HepG2 (cell line): ENCODE measurements around the gene NBR1. TPM values are rescaled to one million over a fixed set of nuclear protein-coding genes. Genes with fewer than 3 reads are reported as not detected.

Experiments
- ARHGAP35 ChIP-seq: sonication (generic); formaldehyde crosslinking; IDR thresholded peaks from 2 replicates; pipeline ENCODE4 v1.9.0; 2022; ENCODE audit warnings: mild to moderate bottlenecking, inconsistent platforms, moderate library complexity, missing genetic modification reagents, borderline replicate concordance
- ARNT2 ChIP-seq: sonication (generic); formaldehyde crosslinking; IDR thresholded peaks from 2 replicates; pipeline ENCODE4 v1.8.0; 2022; ENCODE audit warnings: mild to moderate bottlenecking, low read depth, missing genetic modification reagents, moderate library complexity
- ATRX ChIP-seq: sonication (generic); formaldehyde crosslinking; IDR thresholded peaks from 2 replicates; pipeline ENCODE4 v1.4.0; 2020; ENCODE audit warnings: missing genetic modification reagents, borderline replicate concordance
- BCL6 ChIP-seq: IDR thresholded peaks from 2 replicates; pipeline ENCODE4 v1.6.1; 2016; ENCODE audit warnings: missing genetic modification reagents, missing compliant biosample characterization
- HOXD1 ChIP-seq: sonication (generic); formaldehyde crosslinking; IDR thresholded peaks from 2 replicates; pipeline ENCODE4 v1.5.0; 2020; ENCODE audit warnings: missing genetic modification reagents
- IRF2 ChIP-seq: IDR thresholded peaks from 2 replicates; pipeline ENCODE4 v1.6.1; 2018; ENCODE audit warnings: missing genetic modification reagents, missing compliant biosample characterization
- MEIS2 ChIP-seq: sonication (generic); formaldehyde crosslinking; IDR thresholded peaks from 2 replicates; pipeline ENCODE4 v1.9.0; 2021; ENCODE audit warnings: mild to moderate bottlenecking, missing genetic modification reagents
- RAD21 ChIP-seq: fragments of 450-650 bp; formaldehyde crosslinking; IDR thresholded peaks from 2 replicates; pipeline ENCODE4 v1.5.0; 2020; ENCODE audit warnings: mild to moderate bottlenecking
- RXRB ChIP-seq: IDR thresholded peaks from 2 replicates; pipeline ENCODE4 v1.6.1; 2016; ENCODE audit warnings: borderline replicate concordance, missing genetic modification reagents, missing compliant biosample characterization
- SRY ChIP-seq: sonication (generic); formaldehyde crosslinking; IDR thresholded peaks from 2 replicates; pipeline ENCODE4 v1.8.0; 2022; ENCODE audit warnings: mild to moderate bottlenecking, missing genetic modification reagents
- YEATS2 ChIP-seq: sonication (generic); formaldehyde crosslinking; IDR thresholded peaks from 2 replicates; pipeline ENCODE4 v1.4.0; 2020; ENCODE audit warnings: missing genetic modification reagents, borderline replicate concordance
- ZMYM2 ChIP-seq: sonication (generic); formaldehyde crosslinking; IDR thresholded peaks from 2 replicates; pipeline ENCODE4 v1.8.0; 2022; ENCODE audit warnings: mild to moderate bottlenecking, missing genetic modification reagents
- ZNF205 ChIP-seq: IDR thresholded peaks from 2 replicates; pipeline ENCODE4 v1.6.1; 2018; ENCODE audit warnings: missing biosample characterization, missing genetic modification reagents
- ZNF570 ChIP-seq: sonication (generic); formaldehyde crosslinking; IDR thresholded peaks from 2 replicates; pipeline ENCODE4 v1.4.0; 2020; ENCODE audit warnings: mild to moderate bottlenecking, missing genetic modification reagents, borderline replicate concordance
- ZNF761 ChIP-seq: sonication (generic); formaldehyde crosslinking; conservative IDR thresholded peaks from 2 replicates; pipeline ENCODE4 v1.4.0; 2020; ENCODE audit warnings: mild to moderate bottlenecking, missing genetic modification reagents
- ZNF772 ChIP-seq: sonication (generic); formaldehyde crosslinking; IDR thresholded peaks from 2 replicates; pipeline ENCODE4 v1.5.0; 2020; ENCODE audit warnings: mild to moderate bottlenecking, missing genetic modification reagents
- polyA plus RNA-seq, 8 experiments: library from polyadenylated mRNA; depleted of rRNA in 3 of 8; stranded (reverse) in 7 of 8; unstranded in 1 of 8; fragments of >200 nt; fragmentation: Illumina TruSeq in 4 of 8; extraction: Trizol in 4 of 8; gene quantifications; 2 replicates each; pipeline versions ENCODE4 v1.2.1 to v1.2.3, GENCODE V29; 2011 to 2016; ENCODE audit warnings: low read depth in 4 of 8, missing spikeins in 1 of 8, mixed read lengths in 1 of 8; ENCODE audit not compliant: insufficient read depth in 1 of 8
- total RNA-seq, 5 experiments: library from RNA; depleted of rRNA; stranded (reverse); fragments of >200 nt; fragmentation: Illumina TruSeq; extraction: Trizol; gene quantifications; 2 replicates each; pipeline ENCODE4 v1.2.3, GENCODE V29; 2016; ENCODE audit warnings: low read depth in 1 of 5
- TF ChIP-seq, protein P1 (sequence below): sonication (generic); formaldehyde crosslinking; IDR thresholded peaks from 2 replicates; pipeline ENCODE4 v1.5.1; 2020; ENCODE audit warnings: missing genetic modification reagents, mild to moderate bottlenecking, borderline replicate concordance
- TF ChIP-seq, protein P2 (sequence below): sonication (generic); formaldehyde crosslinking; IDR thresholded peaks from 2 replicates; pipeline ENCODE4 v1.4.0; 2020; ENCODE audit warnings: missing genetic modification reagents
- TF ChIP-seq, protein P3 (sequence below): sonication (generic); formaldehyde crosslinking; conservative IDR thresholded peaks from 2 replicates; pipeline ENCODE4 v1.4.0; 2020; ENCODE audit warnings: missing genetic modification reagents
- TF ChIP-seq, protein P4 (sequence below): sonication (generic); formaldehyde crosslinking; IDR thresholded peaks from 2 replicates; pipeline ENCODE4 v1.4.0; 2020; ENCODE audit warnings: missing genetic modification reagents, low read depth, mild to moderate bottlenecking, borderline replicate concordance

NBR1 gene
- total and polyA plus RNA-seq, 2 of the 13 experiments (the other 11 are each of a cell fraction or from before 2014, with no cell fraction given) = 51.7 to 121 TPM

DNA sequence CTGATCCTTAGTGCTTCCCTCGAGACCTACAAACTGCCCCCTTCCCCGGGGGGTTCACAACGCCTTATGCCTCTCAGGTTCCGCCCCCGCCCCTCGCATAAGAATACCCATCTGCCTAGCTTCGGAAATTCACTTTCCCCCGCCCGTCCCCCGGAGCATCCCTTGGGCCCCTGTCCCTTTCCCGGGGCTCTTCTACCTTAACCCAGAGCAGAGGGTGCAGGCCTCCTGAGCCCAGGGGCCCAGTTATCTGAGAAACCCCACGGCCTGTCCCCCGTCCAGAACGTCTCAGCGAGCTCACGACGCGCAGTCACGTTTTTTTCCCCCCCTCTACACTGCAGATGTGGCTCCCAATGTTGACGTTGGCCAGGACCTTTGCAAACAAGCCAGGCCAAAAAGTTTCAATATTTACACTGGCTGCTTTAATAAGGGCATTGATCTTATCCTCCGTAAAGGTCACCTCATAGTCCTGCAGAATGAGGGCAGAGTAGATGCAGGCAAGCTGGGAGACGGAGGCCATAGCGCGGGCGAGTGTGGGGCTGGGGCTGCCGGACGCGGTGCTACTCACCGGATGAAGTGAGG, 1.4 kb upstream of the NBR1 start (continued):
- TF ChIP-seq, protein P1, sequence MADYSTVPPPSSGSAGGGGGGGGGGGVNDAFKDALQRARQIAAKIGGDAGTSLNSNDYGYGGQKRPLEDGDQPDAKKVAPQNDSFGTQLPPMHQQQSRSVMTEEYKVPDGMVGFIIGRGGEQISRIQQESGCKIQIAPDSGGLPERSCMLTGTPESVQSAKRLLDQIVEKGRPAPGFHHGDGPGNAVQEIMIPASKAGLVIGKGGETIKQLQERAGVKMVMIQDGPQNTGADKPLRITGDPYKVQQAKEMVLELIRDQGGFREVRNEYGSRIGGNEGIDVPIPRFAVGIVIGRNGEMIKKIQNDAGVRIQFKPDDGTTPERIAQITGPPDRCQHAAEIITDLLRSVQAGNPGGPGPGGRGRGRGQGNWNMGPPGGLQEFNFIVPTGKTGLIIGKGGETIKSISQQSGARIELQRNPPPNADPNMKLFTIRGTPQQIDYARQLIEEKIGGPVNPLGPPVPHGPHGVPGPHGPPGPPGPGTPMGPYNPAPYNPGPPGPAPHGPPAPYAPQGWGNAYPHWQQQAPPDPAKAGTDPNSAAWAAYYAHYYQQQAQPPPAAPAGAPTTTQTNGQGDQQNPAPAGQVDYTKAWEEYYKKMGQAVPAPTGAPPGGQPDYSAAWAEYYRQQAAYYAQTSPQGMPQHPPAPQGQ (CRISPR knock-in tag) = 0 out of 2 replicates have a peak, but pooled peaks have one; percentile 34
- 0 out of 2 replicates have a peak, but pooled peaks have one; percentile 5 for TF ChIP-seq SRY
- no peak for TF ChIP-seq ARHGAP35 (CRISPR knock-in tag)
- no peak for TF ChIP-seq HOXD1 (CRISPR knock-in tag)
- TF ChIP-seq, protein P2, sequence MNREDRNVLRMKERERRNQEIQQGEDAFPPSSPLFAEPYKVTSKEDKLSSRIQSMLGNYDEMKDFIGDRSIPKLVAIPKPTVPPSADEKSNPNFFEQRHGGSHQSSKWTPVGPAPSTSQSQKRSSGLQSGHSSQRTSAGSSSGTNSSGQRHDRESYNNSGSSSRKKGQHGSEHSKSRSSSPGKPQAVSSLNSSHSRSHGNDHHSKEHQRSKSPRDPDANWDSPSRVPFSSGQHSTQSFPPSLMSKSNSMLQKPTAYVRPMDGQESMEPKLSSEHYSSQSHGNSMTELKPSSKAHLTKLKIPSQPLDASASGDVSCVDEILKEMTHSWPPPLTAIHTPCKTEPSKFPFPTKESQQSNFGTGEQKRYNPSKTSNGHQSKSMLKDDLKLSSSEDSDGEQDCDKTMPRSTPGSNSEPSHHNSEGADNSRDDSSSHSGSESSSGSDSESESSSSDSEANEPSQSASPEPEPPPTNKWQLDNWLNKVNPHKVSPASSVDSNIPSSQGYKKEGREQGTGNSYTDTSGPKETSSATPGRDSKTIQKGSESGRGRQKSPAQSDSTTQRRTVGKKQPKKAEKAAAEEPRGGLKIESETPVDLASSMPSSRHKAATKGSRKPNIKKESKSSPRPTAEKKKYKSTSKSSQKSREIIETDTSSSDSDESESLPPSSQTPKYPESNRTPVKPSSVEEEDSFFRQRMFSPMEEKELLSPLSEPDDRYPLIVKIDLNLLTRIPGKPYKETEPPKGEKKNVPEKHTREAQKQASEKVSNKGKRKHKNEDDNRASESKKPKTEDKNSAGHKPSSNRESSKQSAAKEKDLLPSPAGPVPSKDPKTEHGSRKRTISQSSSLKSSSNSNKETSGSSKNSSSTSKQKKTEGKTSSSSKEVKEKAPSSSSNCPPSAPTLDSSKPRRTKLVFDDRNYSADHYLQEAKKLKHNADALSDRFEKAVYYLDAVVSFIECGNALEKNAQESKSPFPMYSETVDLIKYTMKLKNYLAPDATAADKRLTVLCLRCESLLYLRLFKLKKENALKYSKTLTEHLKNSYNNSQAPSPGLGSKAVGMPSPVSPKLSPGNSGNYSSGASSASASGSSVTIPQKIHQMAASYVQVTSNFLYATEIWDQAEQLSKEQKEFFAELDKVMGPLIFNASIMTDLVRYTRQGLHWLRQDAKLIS = no peak
- TF ChIP-seq ARNT2 (CRISPR knock-in tag) = 0 out of 2 replicates have a peak, but pooled peaks have one; percentile 32
- TF ChIP-seq, protein P3, sequence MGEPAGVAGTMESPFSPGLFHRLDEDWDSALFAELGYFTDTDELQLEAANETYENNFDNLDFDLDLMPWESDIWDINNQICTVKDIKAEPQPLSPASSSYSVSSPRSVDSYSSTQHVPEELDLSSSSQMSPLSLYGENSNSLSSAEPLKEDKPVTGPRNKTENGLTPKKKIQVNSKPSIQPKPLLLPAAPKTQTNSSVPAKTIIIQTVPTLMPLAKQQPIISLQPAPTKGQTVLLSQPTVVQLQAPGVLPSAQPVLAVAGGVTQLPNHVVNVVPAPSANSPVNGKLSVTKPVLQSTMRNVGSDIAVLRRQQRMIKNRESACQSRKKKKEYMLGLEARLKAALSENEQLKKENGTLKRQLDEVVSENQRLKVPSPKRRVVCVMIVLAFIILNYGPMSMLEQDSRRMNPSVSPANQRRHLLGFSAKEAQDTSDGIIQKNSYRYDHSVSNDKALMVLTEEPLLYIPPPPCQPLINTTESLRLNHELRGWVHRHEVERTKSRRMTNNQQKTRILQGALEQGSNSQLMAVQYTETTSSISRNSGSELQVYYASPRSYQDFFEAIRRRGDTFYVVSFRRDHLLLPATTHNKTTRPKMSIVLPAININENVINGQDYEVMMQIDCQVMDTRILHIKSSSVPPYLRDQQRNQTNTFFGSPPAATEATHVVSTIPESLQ (CRISPR knock-in tag) = 0 out of 2 replicates have a peak, but pooled peaks have one; percentile 4
- no peak for TF ChIP-seq ATRX (CRISPR knock-in tag)
- TF ChIP-seq ZNF570 = no peak
- TF ChIP-seq BCL6 (CRISPR knock-in tag) = peak; percentile 89
- no peak; the same call in 1 of the 2 replicates for TF ChIP-seq MEIS2
- TF ChIP-seq IRF2 (CRISPR knock-in tag) = no peak
- TF ChIP-seq ZNF205 = no peak
- TF ChIP-seq YEATS2 = no peak
- peak; percentile 38; the same call in 1 of the 2 replicates for TF ChIP-seq ZMYM2 (CRISPR knock-in tag)
- 0 out of 2 replicates have a peak, but pooled peaks have one; percentile 5 for TF ChIP-seq ZNF761 (CRISPR knock-in tag)
- peak; percentile 20 for TF ChIP-seq RAD21 (CRISPR knock-in tag)
- TF ChIP-seq, protein P4, sequence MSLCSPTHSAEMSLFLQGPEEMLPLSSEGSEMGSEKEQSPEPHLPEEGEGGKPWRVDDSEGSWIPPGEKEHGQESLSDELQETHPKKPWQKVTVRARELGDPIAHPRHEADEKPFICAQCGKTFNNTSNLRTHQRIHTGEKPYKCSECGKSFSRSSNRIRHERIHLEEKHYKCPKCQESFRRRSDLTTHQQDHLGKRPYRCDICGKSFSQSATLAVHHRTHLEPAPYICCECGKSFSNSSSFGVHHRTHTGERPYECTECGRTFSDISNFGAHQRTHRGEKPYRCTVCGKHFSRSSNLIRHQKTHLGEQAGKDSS = no peak
- TF ChIP-seq ZNF772 (CRISPR knock-in tag) = no peak; the same call in 1 of the 2 replicates
- TF ChIP-seq RXRB = peak; percentile 84; the same call in 1 of the 2 replicates
